Activated naive CD8-positive, alpha-beta T cell treated with anti-CD3 and anti-CD28 coated beads, Interleukin-2, amount 50 U/mL, for 24 hours (primary cell): ENCODE data around the gene GFOD2.
"Not testable (repeated sequence)": the region's sequence is repeated elsewhere in the genome, so short reads cannot be mapped to it uniquely, and the experiment has no call there.

Experiments used
- ATAC-seq: fragments of 150-1000 bp; cut with Tn5 transposase; one replicate; pipeline ENCODE4 v1.10.0; 2021
- DNase-seq: peaks from one replicate; pipeline ENCODE4 v3.0.0; 2021
- H3K27ac Mint-ChIP-seq: one replicate; pipeline ENCODE4 v1.8.0; 2021; ENCODE audit warnings: mild to moderate bottlenecking, mixed read lengths
- H3K27me3 Mint-ChIP-seq: one replicate; pipeline ENCODE4 v1.8.0; 2021; ENCODE audit warnings: mixed read lengths
- H3K36me3 Mint-ChIP-seq: one replicate; pipeline ENCODE4 v1.8.0; 2021; ENCODE audit warnings: low read depth, mixed read lengths
- H3K4me1 Mint-ChIP-seq: one replicate; pipeline ENCODE4 v1.8.0; 2021; ENCODE audit warnings: mixed read lengths
- H3K4me3 Mint-ChIP-seq: one replicate; pipeline ENCODE4 v1.8.0; 2021; ENCODE audit warnings: mild to moderate bottlenecking, moderate library complexity, mixed read lengths
- H3K9me3 Mint-ChIP-seq: one replicate; pipeline ENCODE4 v1.8.0; 2021; ENCODE audit warnings: mixed read lengths

GFOD2 gene

GRCh38 chr16:67719048-67719777 lies at the start of gene GFOD2:
Gene GFOD2 (minus strand): TSS chr16:67719316. CDS start chr16:67685715, 33,601 bp downstream.
- peaks cover 9% of the 10 kb centered on the region for H3K36me3 Mint-ChIP-seq
- ATAC-seq (peak; percentile 81), DNase-seq (peak; percentile 100)
- H3K9me3 Mint-ChIP-seq, result no peaks in the 10 kb centered on the region
- H3K4me1 Mint-ChIP-seq, result peaks cover 27% of the 10 kb centered on the region
- no peaks in the 10 kb centered on the region for H3K27me3 Mint-ChIP-seq
- peak within 1 kb of the TSS; percentile 94 for H3K27ac Mint-ChIP-seq
- H3K4me3 Mint-ChIP-seq, result peak within 1 kb of the TSS; percentile 94

GRCh38 chr16:67767953-67768352 lies 48.8 kb upstream of the GFOD2 start:
- Mint-ChIP-seq H3K27me3 (no peaks in the 10 kb centered on the region), H3K36me3 (peaks cover 22% of the 10 kb centered on the region), H3K4me1 (no peaks in the 10 kb centered on the region), H3K9me3 (no peaks in the 10 kb centered on the region), H3K4me3 (no peak overlapping the region), H3K27ac (no peak overlapping the region)
- ATAC-seq, result no peak
- no peak for DNase-seq

GRCh38 chr16:67766291-67766690 lies 47.2 kb upstream of the GFOD2 start:
- Mint-ChIP-seq H3K9me3 (no peaks in the 10 kb centered on the region), H3K4me1 (peaks cover 5% of the 10 kb centered on the region), H3K4me3 (no peak overlapping the region), H3K27me3 (no peaks in the 10 kb centered on the region), H3K36me3 (peaks cover 17% of the 10 kb centered on the region), H3K27ac (no peak overlapping the region)
- DNase-seq (no peak), ATAC-seq (no peak)

GRCh38 chr16:67764158-67764667 lies 45.1 kb upstream of the GFOD2 start:
- ATAC-seq, result no peak
- Mint-ChIP-seq H3K4me1 (peaks cover 12% of the 10 kb centered on the region), H3K4me3 (no peak overlapping the region), H3K27ac (no peak overlapping the region), H3K36me3 (peaks cover 12% of the 10 kb centered on the region), H3K9me3 (no peaks in the 10 kb centered on the region), H3K27me3 (no peaks in the 10 kb centered on the region)
- no peak for DNase-seq

- Mint-ChIP-seq H3K4me3 (no peak overlapping the region), H3K4me1 (peaks cover 12% of the 10 kb centered on the region), H3K27ac (no peak overlapping the region), H3K27me3 (no peaks in the 10 kb centered on the region), H3K9me3 (no peaks in the 10 kb centered on the region), H3K36me3 (peaks cover 12% of the 10 kb centered on the region)
- DNase-seq (no peak), ATAC-seq (no peak)
Observed at GRCh38 chr16:67763066-67763465, 44.0 kb upstream of the GFOD2 start.

GRCh38 chr16:67762385-67762784 lies 43.3 kb upstream of the GFOD2 start:
- Mint-ChIP-seq H3K4me1 (peaks cover 12% of the 10 kb centered on the region), H3K27ac (no peak overlapping the region), H3K36me3 (peaks cover 12% of the 10 kb centered on the region), H3K4me3 (no peak overlapping the region), H3K27me3 (no peaks in the 10 kb centered on the region), H3K9me3 (no peaks in the 10 kb centered on the region)
- DNase-seq, result no peak
- no peak for ATAC-seq

- DNase-seq, result no peak
- H3K4me3 Mint-ChIP-seq, result no peak overlapping the region
- H3K27me3 Mint-ChIP-seq, result no peaks in the 10 kb centered on the region
- no peaks in the 10 kb centered on the region for H3K9me3 Mint-ChIP-seq
- peaks cover 12% of the 10 kb centered on the region for H3K4me1 Mint-ChIP-seq
- no peak for ATAC-seq
- no peak overlapping the region for H3K27ac Mint-ChIP-seq
- H3K36me3 Mint-ChIP-seq, result peaks cover 12% of the 10 kb centered on the region
Observed at GRCh38 chr16:67761924-67762323, 42.8 kb upstream of the GFOD2 start.

- H3K4me3 Mint-ChIP-seq, result no peak overlapping the region
- peaks cover 5% of the 10 kb centered on the region for H3K36me3 Mint-ChIP-seq
- DNase-seq (no peak), ATAC-seq (no peak)
- no peaks in the 10 kb centered on the region for H3K27me3 Mint-ChIP-seq
- peaks cover 12% of the 10 kb centered on the region for H3K4me1 Mint-ChIP-seq
- no peak overlapping the region for H3K27ac Mint-ChIP-seq
- H3K9me3 Mint-ChIP-seq, result no peaks in the 10 kb centered on the region
Observed at GRCh38 chr16:67760956-67761230, 41.8 kb upstream of the GFOD2 start.

GRCh38 chr16:67760206-67760955 lies 41.3 kb upstream of the GFOD2 start:
- DNase-seq (no peak), ATAC-seq (no peak)
- H3K27ac Mint-ChIP-seq, result no peak overlapping the region
- H3K9me3 Mint-ChIP-seq, result no peaks in the 10 kb centered on the region
- peaks cover 4% of the 10 kb centered on the region for H3K36me3 Mint-ChIP-seq
- H3K27me3 Mint-ChIP-seq, result no peaks in the 10 kb centered on the region
- peaks cover 12% of the 10 kb centered on the region for H3K4me1 Mint-ChIP-seq
- no peak overlapping the region for H3K4me3 Mint-ChIP-seq

GRCh38 chr16:67758966-67759365 lies 39.9 kb upstream of the GFOD2 start:
- ATAC-seq, result no peak
- no peak overlapping the region for H3K4me3 Mint-ChIP-seq

GRCh38 chr16:67758006-67758405 lies 38.9 kb upstream of the GFOD2 start:
- no peak overlapping the region for H3K4me3 Mint-ChIP-seq
- peaks cover 12% of the 10 kb centered on the region for H3K4me1 Mint-ChIP-seq
- H3K27ac Mint-ChIP-seq, result no peak overlapping the region
- ATAC-seq (no peak), DNase-seq (no peak)
- H3K9me3 Mint-ChIP-seq, result no peaks in the 10 kb centered on the region
- H3K27me3 Mint-ChIP-seq, result no peaks in the 10 kb centered on the region
- H3K36me3 Mint-ChIP-seq, result peaks cover 3% of the 10 kb centered on the region

More at GRCh38 chr16:67758966-67759365, 39.9 kb upstream of the GFOD2 start:
- H3K27me3 Mint-ChIP-seq, result no peaks in the 10 kb centered on the region
- DNase-seq, result no peak
- H3K9me3 Mint-ChIP-seq, result no peaks in the 10 kb centered on the region
- H3K4me1 Mint-ChIP-seq, result peaks cover 12% of the 10 kb centered on the region
- peaks cover 4% of the 10 kb centered on the region for H3K36me3 Mint-ChIP-seq
- no peak overlapping the region for H3K27ac Mint-ChIP-seq

- no peak overlapping the region for H3K4me3 Mint-ChIP-seq
- H3K4me1 Mint-ChIP-seq, result no peaks in the 10 kb centered on the region
- no peaks in the 10 kb centered on the region for H3K9me3 Mint-ChIP-seq
- no peaks in the 10 kb centered on the region for H3K27me3 Mint-ChIP-seq
- H3K36me3 Mint-ChIP-seq, result no peaks in the 10 kb centered on the region
- ATAC-seq, result no peak
- H3K27ac Mint-ChIP-seq, result no peak overlapping the region
- DNase-seq, result no peak
Observed at GRCh38 chr16:67752641-67753040, 33.5 kb upstream of the GFOD2 start.

GRCh38 chr16:67751331-67751730 lies 32.2 kb upstream of the GFOD2 start:
- H3K36me3 Mint-ChIP-seq, H3K4me3 Mint-ChIP-seq, ATAC-seq, H3K27me3 Mint-ChIP-seq, H3K27ac Mint-ChIP-seq, DNase-seq, H3K9me3 Mint-ChIP-seq, H3K4me1 Mint-ChIP-seq: not testable (repeated sequence)

GRCh38 chr16:67750466-67750865 lies 31.4 kb upstream of the GFOD2 start:
- Mint-ChIP-seq H3K9me3 (no peaks in the 10 kb centered on the region), H3K27ac (no peak overlapping the region), H3K4me3 (no peak overlapping the region), H3K4me1 (no peaks in the 10 kb centered on the region), H3K36me3 (peaks cover 1% of the 10 kb centered on the region), H3K27me3 (no peaks in the 10 kb centered on the region)
- ATAC-seq (no peak), DNase-seq (no peak)

GRCh38 chr16:67749436-67750078 lies 30.4 kb upstream of the GFOD2 start:
- Mint-ChIP-seq H3K27me3 (no peaks in the 10 kb centered on the region), H3K36me3 (peaks cover 1% of the 10 kb centered on the region), H3K4me3 (no peak overlapping the region), H3K27ac (no peak overlapping the region), H3K4me1 (no peaks in the 10 kb centered on the region), H3K9me3 (no peaks in the 10 kb centered on the region)
- DNase-seq (no peak), ATAC-seq (no peak)
